GM12878 (cell line): ENCODE measurements around the gene OPRPN.

Experiments used
- BCL11A ChIP-seq: IDR thresholded peaks from 2 replicates; pipeline ENCODE4 v1.6.1; 2011; ENCODE audit warnings: low read depth, low read length
- CEBPB ChIP-seq, 2 experiments: fragments of 150-350 bp in 1 of 2; IDR thresholded peaks; 2 replicates each; pipeline ENCODE4 v1.6.1; 2012 to 2014; ENCODE audit warnings: low read depth in 2 of 2, low read length in 2 of 2, borderline replicate concordance in 1 of 2, inconsistent platforms in 1 of 2
- HDAC2 ChIP-seq: fragments of 200-600 bp; sonication (generic); IDR thresholded peaks from 2 replicates; pipeline ENCODE4 v1.6.1; 2017
- NFXL1 ChIP-seq: fragments of 450-650 bp; IDR thresholded peaks from 2 replicates; pipeline ENCODE4 v1.6.1; 2017; ENCODE audit warnings: antibody characterized with exemption, mild to moderate bottlenecking, borderline replicate concordance
- POLR2AphosphoS2 ChIP-seq: IDR thresholded peaks from 2 replicates; pipeline ENCODE4 v1.6.1; 2011; ENCODE audit warnings: low read depth, mild to moderate bottlenecking, low read length, improper control_type of control experiment, moderate library complexity
- RCOR1 ChIP-seq: conservative IDR thresholded peaks from 2 replicates; pipeline ENCODE4 v1.6.1; 2012; ENCODE audit warnings: low read depth, low read length, improper control_type of control experiment
- ZSCAN29 ChIP-seq: fragments of 450-650 bp; IDR thresholded peaks from 2 replicates; pipeline ENCODE4 v1.6.1; 2017; ENCODE audit warnings: mild to moderate bottlenecking, moderate library complexity
- TF ChIP-seq, protein P1 (sequence below): fragments of 450-650 bp; IDR thresholded peaks from 2 replicates; pipeline ENCODE4 v1.6.1; 2017; ENCODE audit warnings: mild to moderate bottlenecking, moderate library complexity
- TF ChIP-seq, protein P2 (sequence below), 3 experiments: IDR thresholded peaks in 2 of 3; conservative IDR thresholded peaks in 1 of 3; 2 replicates each; pipeline ENCODE4 v1.5.1; 2011; ENCODE audit warnings: low read depth in 3 of 3, low read length in 3 of 3, mild to moderate bottlenecking in 3 of 3, control low read depth in 2 of 3, moderate library complexity in 2 of 3, inconsistent platforms in 1 of 3, mixed read lengths in 1 of 3; ENCODE audit not compliant: control insufficient read depth in 2 of 3, insufficient read depth in 1 of 3; ENCODE audit errors: extremely low read depth in 1 of 3

DNA sequence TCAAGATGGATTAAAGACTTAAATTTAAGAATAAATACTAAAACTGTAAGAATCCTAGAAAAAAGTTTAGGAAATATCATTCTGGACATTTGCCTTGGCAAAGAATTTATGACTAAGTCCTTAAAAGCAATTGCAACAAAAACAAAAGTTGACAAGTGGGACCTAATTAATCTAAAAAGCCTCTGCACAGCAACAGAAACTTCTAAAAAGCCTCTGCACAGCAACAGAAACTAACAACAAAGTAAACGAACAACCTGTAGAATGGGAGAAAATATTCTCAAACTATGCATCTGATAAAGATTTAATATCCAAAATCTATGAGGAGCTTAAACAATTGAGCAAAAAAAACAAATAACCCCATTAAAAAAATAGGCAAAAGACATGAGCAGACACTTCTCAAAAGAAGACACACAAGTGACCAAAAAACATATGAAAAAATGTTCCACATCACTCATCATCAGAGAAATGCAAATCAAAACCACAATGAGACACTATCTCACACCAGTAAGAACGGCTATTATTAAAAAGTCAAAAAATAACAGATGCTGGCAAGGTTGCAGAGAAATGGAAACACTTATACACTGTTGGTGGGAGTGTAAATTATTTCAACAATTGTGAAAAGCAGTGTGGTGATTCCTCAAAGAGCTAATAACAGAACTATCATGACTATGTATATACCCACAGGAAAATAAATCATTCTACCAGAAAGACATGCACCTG, 5.5 kb upstream of the OPRPN start:
- TF ChIP-seq ZSCAN29, result no peak
- TF ChIP-seq, protein P1, sequence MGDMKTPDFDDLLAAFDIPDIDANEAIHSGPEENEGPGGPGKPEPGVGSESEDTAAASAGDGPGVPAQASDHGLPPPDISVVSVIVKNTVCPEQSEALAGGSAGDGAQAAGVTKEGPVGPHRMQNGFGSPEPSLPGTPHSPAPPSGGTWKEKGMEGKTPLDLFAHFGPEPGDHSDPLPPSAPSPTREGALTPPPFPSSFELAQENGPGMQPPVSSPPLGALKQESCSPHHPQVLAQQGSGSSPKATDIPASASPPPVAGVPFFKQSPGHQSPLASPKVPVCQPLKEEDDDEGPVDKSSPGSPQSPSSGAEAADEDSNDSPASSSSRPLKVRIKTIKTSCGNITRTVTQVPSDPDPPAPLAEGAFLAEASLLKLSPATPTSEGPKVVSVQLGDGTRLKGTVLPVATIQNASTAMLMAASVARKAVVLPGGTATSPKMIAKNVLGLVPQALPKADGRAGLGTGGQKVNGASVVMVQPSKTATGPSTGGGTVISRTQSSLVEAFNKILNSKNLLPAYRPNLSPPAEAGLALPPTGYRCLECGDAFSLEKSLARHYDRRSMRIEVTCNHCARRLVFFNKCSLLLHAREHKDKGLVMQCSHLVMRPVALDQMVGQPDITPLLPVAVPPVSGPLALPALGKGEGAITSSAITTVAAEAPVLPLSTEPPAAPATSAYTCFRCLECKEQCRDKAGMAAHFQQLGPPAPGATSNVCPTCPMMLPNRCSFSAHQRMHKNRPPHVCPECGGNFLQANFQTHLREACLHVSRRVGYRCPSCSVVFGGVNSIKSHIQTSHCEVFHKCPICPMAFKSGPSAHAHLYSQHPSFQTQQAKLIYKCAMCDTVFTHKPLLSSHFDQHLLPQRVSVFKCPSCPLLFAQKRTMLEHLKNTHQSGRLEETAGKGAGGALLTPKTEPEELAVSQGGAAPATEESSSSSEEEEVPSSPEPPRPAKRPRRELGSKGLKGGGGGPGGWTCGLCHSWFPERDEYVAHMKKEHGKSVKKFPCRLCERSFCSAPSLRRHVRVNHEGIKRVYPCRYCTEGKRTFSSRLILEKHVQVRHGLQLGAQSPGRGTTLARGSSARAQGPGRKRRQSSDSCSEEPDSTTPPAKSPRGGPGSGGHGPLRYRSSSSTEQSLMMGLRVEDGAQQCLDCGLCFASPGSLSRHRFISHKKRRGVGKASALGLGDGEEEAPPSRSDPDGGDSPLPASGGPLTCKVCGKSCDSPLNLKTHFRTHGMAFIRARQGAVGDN, result no peak
- no peak for TF ChIP-seq CEBPB (IDR thresholded peaks at IDR 0.05; ENCODE audit: borderline replicate concordance in 1 of 2, low read depth in 2 of 2, low read length in 2 of 2)
- TF ChIP-seq, protein P2, sequence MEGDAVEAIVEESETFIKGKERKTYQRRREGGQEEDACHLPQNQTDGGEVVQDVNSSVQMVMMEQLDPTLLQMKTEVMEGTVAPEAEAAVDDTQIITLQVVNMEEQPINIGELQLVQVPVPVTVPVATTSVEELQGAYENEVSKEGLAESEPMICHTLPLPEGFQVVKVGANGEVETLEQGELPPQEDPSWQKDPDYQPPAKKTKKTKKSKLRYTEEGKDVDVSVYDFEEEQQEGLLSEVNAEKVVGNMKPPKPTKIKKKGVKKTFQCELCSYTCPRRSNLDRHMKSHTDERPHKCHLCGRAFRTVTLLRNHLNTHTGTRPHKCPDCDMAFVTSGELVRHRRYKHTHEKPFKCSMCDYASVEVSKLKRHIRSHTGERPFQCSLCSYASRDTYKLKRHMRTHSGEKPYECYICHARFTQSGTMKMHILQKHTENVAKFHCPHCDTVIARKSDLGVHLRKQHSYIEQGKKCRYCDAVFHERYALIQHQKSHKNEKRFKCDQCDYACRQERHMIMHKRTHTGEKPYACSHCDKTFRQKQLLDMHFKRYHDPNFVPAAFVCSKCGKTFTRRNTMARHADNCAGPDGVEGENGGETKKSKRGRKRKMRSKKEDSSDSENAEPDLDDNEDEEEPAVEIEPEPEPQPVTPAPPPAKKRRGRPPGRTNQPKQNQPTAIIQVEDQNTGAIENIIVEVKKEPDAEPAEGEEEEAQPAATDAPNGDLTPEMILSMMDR (IDR thresholded peaks at IDR 0.05 in 2 of 3, conservative IDR thresholded peaks at IDR 0.05 in 1 of 3; ENCODE audit: control insufficient read depth in 2 of 3, extremely low read depth in 1 of 3, insufficient read depth in 1 of 3, low read depth in 3 of 3, low read length in 3 of 3), result no peak
- TF ChIP-seq BCL11A, result no peak
- TF ChIP-seq HDAC2, result no peak
- TF ChIP-seq NFXL1, result no peak
- no peak for TF ChIP-seq POLR2AphosphoS2
- no peak for TF ChIP-seq RCOR1
